Measurements from ENCODE around the gene CRMP1.

CRMP1 gene

DNA sequence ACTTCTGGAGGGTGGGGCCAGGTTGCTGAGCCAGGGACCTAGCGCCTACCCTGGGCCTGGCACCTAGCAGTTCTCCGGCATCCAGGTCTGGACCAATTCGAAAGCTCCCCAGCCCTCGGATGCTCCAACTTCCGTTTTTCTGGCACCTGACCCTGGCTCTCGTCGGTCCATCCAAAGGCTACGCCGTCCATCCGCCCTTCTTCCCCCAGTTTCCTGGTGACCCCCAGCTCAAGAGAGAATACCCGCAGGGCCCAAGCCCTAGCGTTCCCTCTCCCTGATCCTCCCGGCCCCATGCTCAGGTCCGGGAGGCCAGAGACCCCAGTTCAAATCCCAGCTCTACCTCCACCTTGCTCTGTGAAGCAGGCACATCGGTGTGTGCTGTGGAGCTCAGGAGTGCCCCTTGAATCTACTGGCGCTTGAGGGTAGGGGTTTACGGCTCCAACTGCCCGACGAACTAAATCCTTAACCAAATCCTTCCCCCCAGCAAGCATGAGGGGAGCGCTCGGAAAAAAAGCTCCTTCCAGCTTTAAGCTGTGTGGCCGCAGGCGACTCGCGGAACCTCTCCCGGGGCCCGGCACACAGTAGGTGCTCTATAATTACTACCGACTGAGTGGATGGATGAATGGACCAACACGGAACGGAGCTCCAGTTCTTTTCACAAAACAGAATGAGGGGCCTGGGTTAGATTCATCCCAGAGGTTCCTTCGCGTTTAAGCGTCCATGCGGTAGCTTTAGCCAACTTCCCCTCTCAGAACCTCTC, 1.1 kb downstream of the CRMP1 start:
- in situ Hi-C loops (cut with HindIII; ENCODE audit: low sequenced_read_pairs), result no loop called here
- TF ChIP-seq, protein P1, sequence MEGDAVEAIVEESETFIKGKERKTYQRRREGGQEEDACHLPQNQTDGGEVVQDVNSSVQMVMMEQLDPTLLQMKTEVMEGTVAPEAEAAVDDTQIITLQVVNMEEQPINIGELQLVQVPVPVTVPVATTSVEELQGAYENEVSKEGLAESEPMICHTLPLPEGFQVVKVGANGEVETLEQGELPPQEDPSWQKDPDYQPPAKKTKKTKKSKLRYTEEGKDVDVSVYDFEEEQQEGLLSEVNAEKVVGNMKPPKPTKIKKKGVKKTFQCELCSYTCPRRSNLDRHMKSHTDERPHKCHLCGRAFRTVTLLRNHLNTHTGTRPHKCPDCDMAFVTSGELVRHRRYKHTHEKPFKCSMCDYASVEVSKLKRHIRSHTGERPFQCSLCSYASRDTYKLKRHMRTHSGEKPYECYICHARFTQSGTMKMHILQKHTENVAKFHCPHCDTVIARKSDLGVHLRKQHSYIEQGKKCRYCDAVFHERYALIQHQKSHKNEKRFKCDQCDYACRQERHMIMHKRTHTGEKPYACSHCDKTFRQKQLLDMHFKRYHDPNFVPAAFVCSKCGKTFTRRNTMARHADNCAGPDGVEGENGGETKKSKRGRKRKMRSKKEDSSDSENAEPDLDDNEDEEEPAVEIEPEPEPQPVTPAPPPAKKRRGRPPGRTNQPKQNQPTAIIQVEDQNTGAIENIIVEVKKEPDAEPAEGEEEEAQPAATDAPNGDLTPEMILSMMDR (IDR thresholded peaks at IDR 0.05; ENCODE audit: low read depth, low read length), result no peak
- no peak for DNase-seq (ENCODE audit: low read depth, low spot score)
- no peak overlapping the region for H3K4me3 ChIP-seq (ENCODE audit: low read depth, low read length)

DNA sequence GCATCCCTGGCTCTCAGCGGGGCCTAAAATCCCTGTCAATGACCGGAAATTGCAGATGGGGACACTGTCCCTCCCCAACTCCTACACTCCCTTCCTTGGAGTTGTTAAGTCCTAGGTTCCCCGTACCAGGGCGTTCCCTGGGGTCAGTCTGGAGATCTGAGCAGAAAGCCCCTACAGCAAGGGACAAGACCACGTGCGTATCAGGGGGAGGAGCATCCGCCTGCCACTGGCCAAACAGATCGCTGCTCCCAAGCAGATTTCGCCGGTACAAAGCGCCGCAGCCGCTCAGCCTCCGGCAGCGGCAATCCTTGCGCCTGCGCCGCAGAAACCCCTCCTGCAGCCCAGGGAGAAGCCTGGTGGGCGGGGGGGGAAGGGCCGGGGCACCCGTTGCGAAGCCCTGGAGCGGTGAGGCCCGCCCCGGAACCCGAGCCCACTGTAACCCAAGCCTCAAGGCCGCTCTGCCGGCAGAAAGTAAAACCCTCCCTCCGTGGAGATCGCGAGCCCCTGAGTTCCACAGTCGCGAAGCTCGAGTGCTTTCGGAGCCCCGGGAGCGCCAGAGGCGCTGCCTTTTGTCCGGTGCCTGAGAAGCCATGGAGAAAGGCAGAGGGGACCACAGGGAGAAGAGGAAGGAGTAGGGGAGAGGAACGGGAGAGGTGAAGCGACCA, 2.7 kb downstream of the CRMP1 start:
- no peak overlapping the region for H3K4me3 ChIP-seq (ENCODE audit: low read depth, low read length)
- TF ChIP-seq, protein P1 (IDR thresholded peaks at IDR 0.05; ENCODE audit: low read depth, low read length), result no peak
- DNase-seq (ENCODE audit: low read depth, low spot score), result peak; percentile 18
- in situ Hi-C loops (cut with HindIII; ENCODE audit: low sequenced_read_pairs), result no loop called here

DNA sequence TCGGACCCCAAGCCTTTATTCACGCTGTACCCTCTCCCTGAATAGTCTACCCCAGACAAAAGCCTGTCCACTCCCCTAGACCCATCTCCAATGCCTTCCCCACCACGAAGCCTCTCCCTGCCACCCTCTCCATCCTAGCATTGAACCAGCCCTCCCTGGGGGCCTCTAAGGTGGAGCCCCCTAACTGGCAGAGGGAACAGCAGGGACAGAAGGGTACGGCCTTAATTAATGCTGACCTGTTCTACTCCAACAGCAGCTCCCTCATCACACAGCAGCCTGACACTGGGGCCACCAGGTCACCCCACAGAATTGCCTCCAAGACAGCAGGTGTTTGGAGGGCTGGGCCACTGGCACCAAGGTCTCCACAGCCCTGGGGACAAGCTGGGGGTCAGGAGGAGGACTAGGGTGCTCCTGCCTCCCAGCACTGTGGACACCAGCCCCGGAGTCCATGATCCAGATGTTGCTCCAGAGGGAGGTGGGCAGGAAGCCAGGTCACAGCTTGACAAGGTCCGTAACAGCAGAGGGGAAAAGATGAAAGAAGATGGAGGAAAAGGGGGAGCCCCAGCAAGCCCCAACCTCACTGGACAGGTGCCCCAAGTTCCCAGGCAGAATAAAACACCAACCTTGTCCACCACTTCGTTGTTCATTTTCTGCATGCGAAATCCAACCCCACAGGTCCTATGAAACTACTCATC, 3.7 kb downstream of the CRMP1 start:
- no peak overlapping the region for H3K4me3 ChIP-seq (ENCODE audit: low read depth, low read length)
- TF ChIP-seq, protein P1 (IDR thresholded peaks at IDR 0.05; ENCODE audit: low read depth, low read length), result no peak
- in situ Hi-C loops (cut with HindIII; ENCODE audit: low sequenced_read_pairs), result no loop called here
- DNase-seq (ENCODE audit: low read depth, low spot score), result no peak

DNA sequence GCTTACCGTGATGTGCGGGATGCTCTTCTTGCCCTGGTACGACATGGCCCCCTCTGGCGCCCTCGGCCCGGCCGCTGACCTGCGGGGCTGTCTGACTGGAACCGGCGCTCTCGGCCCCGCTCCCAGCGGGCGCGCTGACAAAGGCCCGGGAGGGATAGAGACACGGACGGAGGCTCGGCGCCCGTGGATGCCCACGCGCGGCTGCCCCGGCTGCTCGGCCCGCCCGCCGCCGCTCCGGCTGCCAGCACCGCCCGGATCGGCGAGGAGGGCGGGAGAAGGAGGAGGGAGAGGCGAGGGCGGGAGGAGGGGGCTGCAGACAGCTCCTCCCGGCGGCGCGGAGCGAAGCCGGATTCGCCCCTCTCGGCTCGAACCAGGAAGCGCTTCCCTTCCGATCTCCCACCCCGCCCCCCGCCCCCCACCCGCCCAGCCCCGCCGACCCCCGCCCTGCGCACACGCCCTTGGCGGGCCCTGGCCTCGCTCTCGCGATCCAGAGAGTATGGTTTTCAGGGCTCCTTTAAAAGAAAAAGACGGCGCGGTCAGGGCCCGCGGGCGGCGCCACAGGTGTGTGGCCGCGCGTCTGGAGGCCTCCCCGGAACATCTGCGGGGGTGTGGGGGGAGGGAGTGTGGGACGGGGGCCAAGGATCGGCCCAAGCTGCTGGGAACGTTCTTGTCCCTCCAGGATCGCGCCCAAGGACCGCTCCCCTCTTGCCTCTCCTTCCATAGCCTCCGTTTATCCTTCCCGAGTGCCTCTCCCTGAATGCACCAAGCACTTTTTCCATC, 4.5 kb downstream of the CRMP1 start:
- no peak for DNase-seq (ENCODE audit: low read depth, low spot score)
- in situ Hi-C loops (cut with HindIII; ENCODE audit: low sequenced_read_pairs), result no loop called here
- peak overlapping the region; percentile 18 for H3K4me3 ChIP-seq (ENCODE audit: low read depth, low read length)
- TF ChIP-seq, protein P1 (IDR thresholded peaks at IDR 0.05; ENCODE audit: low read depth, low read length), result no peak

DNA sequence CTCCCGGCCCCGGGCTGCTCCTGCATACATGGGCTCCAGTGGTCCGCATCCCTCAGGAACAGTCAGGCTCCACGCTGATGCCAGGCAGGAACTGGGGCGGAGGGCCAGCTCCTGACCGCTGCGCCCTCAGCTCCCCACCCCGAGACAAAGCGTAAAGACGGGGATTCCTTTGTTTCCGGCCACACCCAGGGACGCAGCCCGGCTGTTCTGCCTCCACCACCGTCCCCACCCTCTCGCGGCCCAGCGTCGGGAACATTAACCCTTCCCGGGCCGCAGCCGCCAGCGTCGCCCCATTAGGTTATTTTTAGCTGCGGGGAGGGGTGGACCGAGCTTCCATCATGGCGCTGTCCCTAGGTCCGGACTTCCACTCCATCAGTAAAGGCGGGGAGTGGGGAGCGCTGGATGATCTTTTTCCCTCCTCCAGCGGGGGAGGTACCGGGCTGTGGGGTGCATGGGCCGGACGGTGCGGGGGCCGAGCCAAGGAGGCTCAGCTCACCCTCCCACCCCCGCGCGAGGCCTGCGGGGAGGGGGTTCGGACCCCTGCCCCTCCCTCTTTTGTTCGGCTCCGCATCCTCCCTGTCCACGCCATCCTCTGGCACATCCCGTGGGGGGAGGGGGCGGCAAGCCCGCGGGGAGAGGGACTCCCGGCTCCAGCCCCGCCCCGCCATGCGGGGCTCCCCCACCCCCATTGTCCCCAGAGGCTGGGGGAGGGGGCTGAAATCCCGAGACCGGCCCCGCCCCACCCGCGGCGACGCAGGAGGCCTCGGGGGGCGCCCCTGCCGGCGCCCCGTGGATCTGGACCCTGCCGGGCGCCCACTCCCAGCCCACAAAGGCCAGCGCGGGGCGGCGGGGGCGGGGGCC, 5.3 kb downstream of the CRMP1 start:
- peak overlapping the region; percentile 40 for H3K4me3 ChIP-seq (ENCODE audit: low read depth, low read length)
- TF ChIP-seq, protein P1 (IDR thresholded peaks at IDR 0.05; ENCODE audit: low read depth, low read length), result no peak
- DNase-seq (ENCODE audit: low read depth, low spot score), result no peak
- in situ Hi-C loops (cut with HindIII; ENCODE audit: low sequenced_read_pairs), result no loop called here

Measured in astrocyte of the spinal cord (primary cell).